Esophagus muscularis mucosa (tissue), 4 donors: Measurements from ENCODE around the gene LRRN1. TPM values are rescaled to one million over a fixed set of nuclear protein-coding genes. Genes with fewer than 3 reads are reported as not detected.
"Not testable (repeated sequence)": the region's sequence is repeated elsewhere in the genome, so short reads cannot be mapped to it uniquely, and the experiment has no call there.

ENCODE experiments used
- DNase-seq: peaks from one replicate; pipeline ENCODE4 v3.0.0-alpha.2; 2017; ENCODE audit errors: extremely low spot score
- H3K27ac ChIP-seq, 4 donors: fragments of 200-600 bp; sonication (generic); replicated peaks in 1 of 4; 1 replicate in 3 of 4; 2 replicates in 1 of 4; pipeline ENCODE4 v1.5.1; 2016 to 2019; ENCODE audit warnings: mild to moderate bottlenecking in 1 of 4
- H3K27me3 ChIP-seq, 4 donors: fragments of 200-600 bp; sonication (generic); one replicate each; pipeline versions ENCODE4 v1.5.1 to v1.6.0; 2016 to 2019
- H3K36me3 ChIP-seq, 4 donors: fragments of 200-600 bp; sonication (generic); one replicate each; pipeline ENCODE4 v1.5.1; 2016 to 2019
- H3K4me1 ChIP-seq, 4 donors: fragments of 200-600 bp; sonication (generic); one replicate each; pipeline ENCODE4 v1.5.1; 2016 to 2019
- H3K4me3 ChIP-seq, 4 donors: fragments of 200-600 bp; sonication (generic); 1 replicate in 2 of 4; 2 replicates in 2 of 4; pipeline ENCODE4 v1.5.1; 2016 to 2019; ENCODE audit warnings: mild to moderate bottlenecking in 4 of 4, moderate library complexity in 1 of 4
- H3K9me3 ChIP-seq, 4 donors: fragments of 200-600 bp; sonication (generic); 1 replicate in 3 of 4; 2 replicates in 1 of 4; pipeline ENCODE4 v1.5.1; 2016 to 2019
- CTCF ChIP-seq, 3 experiments: fragments of 200-600 bp in 2 of 3; fragments of 450-650 bp in 1 of 3; sonication (generic) in 2 of 3; IDR thresholded peaks; one replicate each; pipeline ENCODE4 v1.5.1; 2017 to 2019; ENCODE audit warnings: antibody characterized with exemption in 3 of 3, mild to moderate bottlenecking in 2 of 3, moderate library complexity in 1 of 3
- EP300 ChIP-seq: sonication (generic); formaldehyde crosslinking; IDR thresholded peaks from one replicate; pipeline ENCODE4 v1.6.1; 2017; ENCODE audit warnings: antibody characterized with exemption
- POLR2A ChIP-seq: fragments of 450-650 bp; IDR thresholded peaks from one replicate; pipeline ENCODE4 v1.6.1; 2017; ENCODE audit warnings: antibody characterized with exemption, moderate library complexity, mild to moderate bottlenecking, low read depth
- POLR2AphosphoS5 ChIP-seq, 2 donors: sonication (generic); formaldehyde crosslinking; IDR thresholded peaks; one replicate each; pipeline ENCODE4 v1.6.1; 2017; ENCODE audit warnings: antibody characterized with exemption in 2 of 2
- WGBS: methylation state at CpG from one replicate; pipeline ENCODE4 v1.1.5; 2018; 5-methylcytosine and 5-hydroxymethylcytosine counted together
- intact Hi-C: fragments of 100-400 bp; cut with DNase I; formaldehyde crosslinking; loops from one replicate; pipeline ENCODE4 v1.15.1; 2023
- total RNA-seq, 4 donors: library from RNA; depleted of rRNA; stranded (reverse); fragments of >200 nt; gene quantifications; one replicate each; pipeline versions ENCODE4 v1.1.0 to v1.2.1, GENCODE V29; 2016

Gene LRRN1
- total RNA-seq, 4 donors from 2014 or later, result 0.83 to 4.6 (median 2.7) TPM

- no peak overlapping the region for H3K27ac ChIP-seq
- no peak for DNase-seq
- TF ChIP-seq POLR2AphosphoS5 (IDR thresholded peaks at IDR 0.05) (no peak), CTCF (IDR thresholded peaks at IDR 0.05) (no peak), EP300 (no peak), POLR2A (no peak)
Observed at GRCh38 chr3:3817865-3818264, 18.6 kb downstream of the LRRN1 start.

GRCh38 chr3:3821777-3822176 is 22.5 kb downstream of the LRRN1 start:
- TF ChIP-seq EP300 (no peak), CTCF (IDR thresholded peaks at IDR 0.05) (no peak), POLR2A (no peak), POLR2AphosphoS5 (IDR thresholded peaks at IDR 0.05) (no peak)
- DNase-seq, result no peak
- H3K4me1 ChIP-seq, result no peaks in the 10 kb centered on the region
- H3K4me3 ChIP-seq, result no peak overlapping the region
- intact Hi-C loops, result no loop called here
- peaks cover 0 to 7% (median 0%) of the 10 kb centered on the region in 4 donors for H3K36me3 ChIP-seq
- H3K9me3 ChIP-seq, result no peaks in the 10 kb centered on the region
- no peak overlapping the region for H3K27ac ChIP-seq
- no peaks in the 10 kb centered on the region for H3K27me3 ChIP-seq
- 77% methylated on average over 4 of the region's 4 CpGs for WGBS

More at GRCh38 chr3:3817865-3818264, 18.6 kb downstream of the LRRN1 start:
- Histone ChIP-seq H3K27me3 (no peaks in the 10 kb centered on the region), H3K36me3 (peaks cover 0 to 7% (median 0%) of the 10 kb centered on the region in 4 donors), H3K4me1 (no peaks in the 10 kb centered on the region), H3K4me3 (no peak overlapping the region), H3K9me3 (no peaks in the 10 kb centered on the region)
- WGBS, result 77% methylated on average over 5 of the region's 5 CpGs
- intact Hi-C loops, result no loop called here

GRCh38 chr3:3825035-3825434 is 25.8 kb downstream of the LRRN1 start:
- H3K27ac ChIP-seq, result no peak overlapping the region
- DNase-seq, result no peak
- TF ChIP-seq CTCF (IDR thresholded peaks at IDR 0.05) (no peak), POLR2A (no peak), POLR2AphosphoS5 (IDR thresholded peaks at IDR 0.05) (no peak), EP300 (no peak)
- no peaks in the 10 kb centered on the region for H3K9me3 ChIP-seq
- peaks cover 0 to 7% (median 0%) of the 10 kb centered on the region in 4 donors for H3K36me3 ChIP-seq
- H3K4me3 ChIP-seq, result no peak overlapping the region
- no peaks in the 10 kb centered on the region for H3K27me3 ChIP-seq
- WGBS, result 68% methylated on average over 3 of the region's 3 CpGs
- intact Hi-C loops, result no loop called here
- no peaks in the 10 kb centered on the region for H3K4me1 ChIP-seq

- no peaks in the 10 kb centered on the region for H3K9me3 ChIP-seq
- no peak for DNase-seq
- no peak for TF ChIP-seq POLR2A
- TF ChIP-seq EP300, result no peak
- TF ChIP-seq POLR2AphosphoS5 (IDR thresholded peaks at IDR 0.05), result no peak
- TF ChIP-seq CTCF (IDR thresholded peaks at IDR 0.05), result no peak
- H3K27me3 ChIP-seq, result no peaks in the 10 kb centered on the region
- WGBS, result 78% methylated on average over 4 of the region's 4 CpGs
- H3K36me3 ChIP-seq, result peaks cover 0 to 6% (median 0%) of the 10 kb centered on the region in 4 donors
- intact Hi-C loops, result no loop called here
- H3K4me1 ChIP-seq, result no peaks in the 10 kb centered on the region
- H3K4me3 ChIP-seq, result no peak overlapping the region
- H3K27ac ChIP-seq, result no peak overlapping the region
Observed at GRCh38 chr3:3826521-3826920, 27.3 kb downstream of the LRRN1 start.

- intact Hi-C loops, result no loop called here
- H3K27ac ChIP-seq, result no peak overlapping the region
- H3K36me3 ChIP-seq, result peaks cover 0 to under 1% (median 0%) of the 10 kb centered on the region in 4 donors
- WGBS, result 95% methylated on average over 1 of the region's 1 CpG
- DNase-seq, result no peak
- H3K27me3 ChIP-seq, result no peaks in the 10 kb centered on the region
- peaks cover 0 to 3% (median 1%) of the 10 kb centered on the region in 4 donors for H3K9me3 ChIP-seq
- no peak for TF ChIP-seq EP300
- no peak for TF ChIP-seq CTCF (IDR thresholded peaks at IDR 0.05)
- TF ChIP-seq POLR2AphosphoS5 (IDR thresholded peaks at IDR 0.05), result no peak
- TF ChIP-seq POLR2A, result no peak
- no peak overlapping the region for H3K4me3 ChIP-seq
- H3K4me1 ChIP-seq, result no peaks in the 10 kb centered on the region
Observed at GRCh38 chr3:3827111-3827510, 27.9 kb downstream of the LRRN1 start.

GRCh38 chr3:3828417-3828816 is 29.2 kb downstream of the LRRN1 start:
- intact Hi-C loops, H3K36me3 ChIP-seq, H3K27ac ChIP-seq, DNase-seq, H3K27me3 ChIP-seq, H3K4me1 ChIP-seq, H3K4me3 ChIP-seq: not testable (repeated sequence)
- peaks cover 0 to 16% (median 12%) of the 10 kb centered on the region in 4 donors for H3K9me3 ChIP-seq
- 86% methylated on average over 3 of the region's 3 CpGs for WGBS
